SK-N-SH (cell line): ENCODE results near the gene CES5A. TPM values are rescaled to one million over a fixed set of nuclear protein-coding genes. Genes with fewer than 3 reads are reported as not detected.

Experiments
- CTCF ChIA-PET: fragments of 300-600, 350-600 bp; formaldehyde crosslinking; extraction: SDS; loops from one replicate; lab custom pipeline; 2021; lab: Yijun Ruan, JAX
- POLR2A ChIA-PET: fragments of 350-600 bp; sonication (Branson Sonifier 250); formaldehyde crosslinking; extraction: SDS; loops from one replicate; lab custom pipeline; 2020; ENCODE audit warnings: antibody characterized with exemption, inconsistent platforms; lab: Yijun Ruan, JAX
- DNase-seq: peaks from one replicate; pipeline ENCODE4 v3.0.0; 2012
- H2AFZ ChIP-seq: fragments of 200-600 bp; sonication (generic); 2 replicates; pipeline ENCODE4 v1.8.1; 2016; ENCODE audit warnings: antibody characterized with exemption, mild to moderate bottlenecking, low read depth
- H3F3A ChIP-seq: fragments of 200-600 bp; sonication (generic); replicated peaks from 2 replicates; pipeline ENCODE3; 2016; ENCODE audit warnings: antibody characterized with exemption, mild to moderate bottlenecking; ENCODE audit not compliant: insufficient read depth
- H3K27ac ChIP-seq, 2 experiments: fragments of 200-500 bp in 1 of 2; fragments of 200-600 bp in 1 of 2; sonication (Bioruptor generic) in 1 of 2; sonication (generic), shearing (Covaris generic) in 1 of 2; 2 replicates each; pipeline versions ENCODE4 v1.5.1 to v1.6.1; 2014 to 2016; ENCODE audit warnings: low read depth in 2 of 2, inconsistent platforms in 1 of 2, low read length in 1 of 2, mild to moderate bottlenecking in 1 of 2, mixed read lengths in 1 of 2
- H3K27me3 ChIP-seq: fragments of 200-600 bp; sonication (generic), shearing (Covaris generic); 2 replicates; pipeline ENCODE4 v1.6.1; 2016; ENCODE audit warnings: mixed run types; ENCODE audit not compliant: insufficient read depth
- H3K36me3 ChIP-seq, 2 experiments: fragments of 200-500 bp in 1 of 2; fragments of 200-600 bp in 1 of 2; sonication (Bioruptor generic) in 1 of 2; sonication (generic) in 1 of 2; replicated peaks in 1 of 2; 2 replicates each; pipeline versions ENCODE3 to v1.5.1; 2014 to 2016; ENCODE audit warnings: low read length in 1 of 2, mild to moderate bottlenecking in 1 of 2; ENCODE audit not compliant: insufficient read depth in 2 of 2, control insufficient read depth in 1 of 2
- H3K4me1 ChIP-seq, 2 experiments: fragments of 200-500 bp in 1 of 2; fragments of 200-600 bp in 1 of 2; sonication (Bioruptor generic) in 1 of 2; sonication (generic), shearing (Covaris generic) in 1 of 2; 2 replicates each; pipeline versions ENCODE4 v1.5.1 to v1.6.1; 2014 to 2016; ENCODE audit warnings: low read depth in 1 of 2, low read length in 1 of 2, mixed run types in 1 of 2; ENCODE audit not compliant: insufficient read depth in 2 of 2, control insufficient read depth in 1 of 2
- H3K4me2 ChIP-seq: fragments of 200-600 bp; sonication (generic), shearing (Covaris generic); 2 replicates; pipeline ENCODE4 v1.6.1; 2017; ENCODE audit warnings: mixed run types
- H3K4me3 ChIP-seq, 2 experiments: fragments of 200-500 bp in 1 of 2; fragments of 200-600 bp in 1 of 2; sonication (Bioruptor generic) in 1 of 2; sonication (generic), shearing (Covaris generic) in 1 of 2; 2 replicates each; pipeline versions ENCODE4 v1.5.1 to v1.8.1; 2014 to 2016; ENCODE audit warnings: low read depth in 2 of 2, inconsistent platforms in 1 of 2, low read length in 1 of 2, mild to moderate bottlenecking in 1 of 2, mixed read lengths in 1 of 2, moderate library complexity in 1 of 2
- H3K79me2 ChIP-seq: fragments of 200-600 bp; sonication (generic); 2 replicates; pipeline ENCODE4 v1.8.1; 2017; ENCODE audit warnings: mild to moderate bottlenecking; ENCODE audit not compliant: insufficient read depth
- H3K9ac ChIP-seq: fragments of 200-600 bp; sonication (generic); 2 replicates; pipeline ENCODE4 v1.6.1; 2017; ENCODE audit warnings: mixed run types
- H3K9me2 ChIP-seq: fragments of 200-600 bp; sonication (generic); 2 replicates; pipeline ENCODE4 v1.6.1; 2017; ENCODE audit warnings: mixed run types
- H3K9me3 ChIP-seq: fragments of 200-600 bp; sonication (generic); 2 replicates; pipeline ENCODE4 v1.6.1; 2017; ENCODE audit warnings: mixed run types, mild to moderate bottlenecking, moderate library complexity
- H4K20me1 ChIP-seq: fragments of 200-600 bp; sonication (generic); 2 replicates; pipeline ENCODE4 v1.6.1; 2017; ENCODE audit warnings: mild to moderate bottlenecking, mixed run types; ENCODE audit not compliant: insufficient read depth
- EZH2phosphoT487 ChIP-seq: fragments of 200-600 bp; sonication (generic); IDR thresholded peaks from 2 replicates; pipeline ENCODE4 v1.6.1; 2017; ENCODE audit warnings: low read depth, mixed run types, mild to moderate bottlenecking, antibody characterized with exemption, moderate library complexity, borderline replicate concordance
- GABPA ChIP-seq: IDR thresholded peaks from 2 replicates; pipeline ENCODE4 v1.4.0; 2012; ENCODE audit warnings: low read depth, mild to moderate bottlenecking
- JUND ChIP-seq: IDR thresholded peaks from 2 replicates; pipeline ENCODE4 v1.4.0; 2012
- MAX ChIP-seq: IDR thresholded peaks from 2 replicates; pipeline ENCODE4 v1.4.0; 2012; ENCODE audit warnings: low read depth
- MXI1 ChIP-seq: IDR thresholded peaks from 2 replicates; pipeline ENCODE4 v1.6.1; 2012; ENCODE audit warnings: mild to moderate bottlenecking, low read depth, low read length, improper control_type of control experiment
- NRF1 ChIP-seq: IDR thresholded peaks from 2 replicates; pipeline ENCODE4 v1.6.1; 2012; ENCODE audit warnings: low read depth, mild to moderate bottlenecking, low read length
- RAD21 ChIP-seq: IDR thresholded peaks from 2 replicates; pipeline ENCODE4 v1.6.1; 2012; ENCODE audit warnings: mild to moderate bottlenecking, low read length
- RCOR1 ChIP-seq: fragments of 150-350 bp; IDR thresholded peaks from 2 replicates; pipeline ENCODE4 v1.6.1; 2017; ENCODE audit warnings: antibody characterized with exemption, low read length
- REST ChIP-seq: IDR thresholded peaks from 2 replicates; pipeline ENCODE4 v1.6.1; 2012; ENCODE audit warnings: mild to moderate bottlenecking, low read depth, low read length, moderate library complexity
- RFX5 ChIP-seq: IDR thresholded peaks from 2 replicates; pipeline ENCODE4 v1.6.1; 2012; ENCODE audit warnings: mild to moderate bottlenecking, improper control_type of control experiment, low read length
- RXRA ChIP-seq: IDR thresholded peaks from 2 replicates; pipeline ENCODE4 v1.4.0; 2012; ENCODE audit warnings: low read depth, mild to moderate bottlenecking, borderline replicate concordance
- USF1 ChIP-seq: IDR thresholded peaks from 2 replicates; pipeline ENCODE4 v1.4.0; 2012; ENCODE audit warnings: low read depth, borderline replicate concordance
- USF2 ChIP-seq: fragments of 150-350 bp; IDR thresholded peaks from 2 replicates; pipeline ENCODE4 v1.6.1; 2017; ENCODE audit warnings: antibody characterized with exemption, low read length, low read depth, borderline replicate concordance
- ZBTB33 ChIP-seq: IDR thresholded peaks from 2 replicates; pipeline ENCODE4 v1.4.0; 2012; ENCODE audit warnings: low read depth, borderline replicate concordance
- WGBS: methylation state at CpG from one replicate; pipeline ENCODE4 v1.1.6; 2017; ENCODE audit warnings: low lambda C conversion rate; 5-methylcytosine and 5-hydroxymethylcytosine counted together
- polyA plus RNA-seq, 3 experiments: library from polyadenylated mRNA; depleted of rRNA; stranded (reverse); fragments of >200 nt; gene quantifications; 2 replicates each; pipeline ENCODE4 v1.2.3, GENCODE V29; 2012

The CES5A gene
- polyA plus RNA-seq, 1 of the 3 experiments (the other 2 are of a cell fraction) = not detected

- TF ChIP-seq REST = no peak
- TF ChIP-seq USF1 = no peak
- TF ChIP-seq RCOR1 = no peak
- TF ChIP-seq RAD21 = no peak
- TF ChIP-seq MAX = no peak
- no peak for TF ChIP-seq NRF1
- TF ChIP-seq RFX5 = no peak
- no peak for TF ChIP-seq GABPA
- no peak for TF ChIP-seq JUND
- TF ChIP-seq MXI1 = no peak
Observed at GRCh38 chr16:55821210-55821609, 54.0 kb downstream of the CES5A start (continued).

- DNase-seq = no peak
- Histone ChIP-seq H3K36me3 (no peaks in the 10 kb centered on the region), H3K4me3 (no peak overlapping the region), H2AFZ (no peak overlapping the region), H3K9me3 (no peaks in the 10 kb centered on the region), H3K27ac (no peak overlapping the region), H3K79me2 (no peaks in the 10 kb centered on the region), H3K4me2 (no peak overlapping the region), H3K27me3 (no peaks in the 10 kb centered on the region), H3K9me2 (no peaks in the 10 kb centered on the region), H3K4me1 (no peaks in the 10 kb centered on the region), H3F3A (no peaks in the 10 kb centered on the region), H4K20me1 (no peaks in the 10 kb centered on the region), H3K9ac (no peak overlapping the region)
- POLR2A ChIA-PET = no interaction called here
- CTCF ChIA-PET = interaction anchor here (1.1 kb wide), 1 partner anchor 86 kb away, joined by 3 read pairs; no protein-coding TSS in a partner anchor
- TF ChIP-seq RXRA (no peak), RAD21 (no peak), ZBTB33 (no peak), GABPA (no peak), USF2 (no peak), MAX (no peak), EZH2phosphoT487 (no peak)
- WGBS = 47% methylated on average over 3 of the region's 3 CpGs
Observed at GRCh38 chr16:55820615-55821014, 54.6 kb downstream of the CES5A start.
